Heart left ventricle (tissue), 16 donors: Measurements from ENCODE around the gene CTNND2. TPM values are rescaled to one million over a fixed set of nuclear protein-coding genes. Genes with fewer than 3 reads are reported as not detected.
"Not testable (repeated sequence)": the region's sequence is repeated elsewhere in the genome, so short reads cannot be mapped to it uniquely, and the experiment has no call there.

Source experiments
- ATAC-seq, 4 donors: fragments of 200-7000 bp; cut with Tn5 transposase; one replicate each; pipeline ENCODE4 v1.9.1; 2020 to 2022; ENCODE audit warnings: moderate library complexity in 4 of 4, mild to moderate bottlenecking in 3 of 4, moderate number of reproducible peaks in 1 of 4
- DNase-seq, 5 donors: peaks; one replicate each; pipeline ENCODE4 v3.0.0-alpha.2; 2020
- H3K27ac ChIP-seq, 12 donors: fragments of 200-600 bp; sonication (generic) in 4 of 12; one replicate each; pipeline versions ENCODE4 v1.5.0 to v1.8.0; 2016 to 2022; ENCODE audit warnings: mild to moderate bottlenecking in 2 of 12
- H3K27me3 ChIP-seq, 9 donors: fragments of 200-600 bp; sonication (generic) in 2 of 9; one replicate each; pipeline versions ENCODE4 v1.5.1 to v1.8.0; 2016 to 2022; ENCODE audit warnings: mild to moderate bottlenecking in 3 of 9
- H3K36me3 ChIP-seq, 9 donors: fragments of 200-600 bp; sonication (generic) in 2 of 9; one replicate each; pipeline versions ENCODE4 v1.5.0 to v1.8.0; 2018 to 2022; ENCODE audit warnings: mild to moderate bottlenecking in 2 of 9
- H3K4me1 ChIP-seq, 12 donors: fragments of 200-600 bp; sonication (generic) in 4 of 12; one replicate each; pipeline versions ENCODE4 v1.5.0 to v1.8.0; 2016 to 2022; ENCODE audit warnings: mild to moderate bottlenecking in 3 of 12
- H3K4me3 ChIP-seq, 12 donors: fragments of 200-600 bp; sonication (generic) in 4 of 12; one replicate each; pipeline versions ENCODE4 v1.5.0 to v1.8.0; 2017 to 2022; ENCODE audit warnings: mild to moderate bottlenecking in 9 of 12, moderate library complexity in 4 of 12
- H3K9me3 ChIP-seq, 12 donors: fragments of 200-600 bp; sonication (generic) in 4 of 12; one replicate each; pipeline versions ENCODE4 v1.5.0 to v1.8.0; 2016 to 2022; ENCODE audit warnings: mild to moderate bottlenecking in 1 of 12
- POLR2A ChIP-seq, 2 donors: fragments of 450-650 bp; IDR thresholded peaks; one replicate each; pipeline ENCODE4 v1.6.1; 2017; ENCODE audit warnings: antibody characterized with exemption in 2 of 2, mild to moderate bottlenecking in 2 of 2, moderate library complexity in 2 of 2
- WGBS, 4 donors: extraction: QIAGEN DNeasy Blood & Tissue Kit in 2 of 4; methylation state at CpG; one replicate each; pipeline versions ENCODE4 v1.1.5 to v1.1.7; 2013 to 2018; 5-methylcytosine and 5-hydroxymethylcytosine counted together
- intact Hi-C, 10 donors: fragments of 100-400 bp; cut with DNase I; formaldehyde crosslinking; loops; one replicate each; pipeline versions ENCODE4 v1.11.1 to v1.14.2; 2022
- polyA plus RNA-seq, 2 donors: library from polyadenylated mRNA; stranded (reverse); fragments of 200-250 nt; gene quantifications; one replicate each; pipeline ENCODE4 v1.2.3, GENCODE V29; 2013
- total RNA-seq, 9 donors: library from RNA; depleted of rRNA in 2 of 9; stranded (reverse); fragments of >200 nt in 2 of 9; fragmentation: NEBNext Ultra II Directional in 3 of 9; extraction: Animal tissue kit (Norgen Biotek cat#: 25700) in 3 of 9; gene quantifications; one replicate each; pipeline versions ENCODE4 v1.1.0 to v1.2.4, GENCODE V29; 2016 to 2023
- TF ChIP-seq, protein P1 (sequence below), 12 donors: fragments of 200-600 bp; sonication (generic) in 4 of 12; IDR thresholded peaks; one replicate each; pipeline versions ENCODE4 v1.5.0 to v1.8.0; 2018 to 2022; ENCODE audit warnings: antibody characterized with exemption in 12 of 12, mild to moderate bottlenecking in 5 of 12
- donor health status: ischemic (EF 13 %, LVEDD 7.1; RV severe dilation, severe dysfunction).
- donor health status: healthy with polysubstance abuse.
- donor health status: DM: no; HTN: yes; CAD: no.
- donor health status: DM: no; HTN: no; CAD: no.
- donor health status: ischemic (EF 25% LVEDD 6.9; RV normal size, moderate dysfunction).
- donor health status: ischemic (EF 25% LVEDD 5.7; RV mildly dilated, moderate dysfunction).
- donor health status: healthy.
- donor health status: DM: yes; HTN: yes; CAD: no.
- donor health status: ischemic (EF 35%, LVEDD 5.7; RV mildly dilated, moderate dysfunction).
- donor health status: nonischemic (EF 11% LVEDD 7.7; RV severe dilation, severe dysfunction).
- donor health status: DM: yes; HTN: yes; CAD: no.
- donor health status: PGD.
- donor health status: ischemic (EF 29% LVEDD 5.4; RV normal size, mild dysfunction).
- donor health status: nonischemic (EF 23%, LVEDD 6.1; RV moderate dilation, normal function).

Gene CTNND2
- total and polyA plus RNA-seq, 11 donors = 4.0 to 36.8 (median 20.2) TPM

- no peaks in the 10 kb centered on the region for H3K27me3 ChIP-seq
- H3K9me3 ChIP-seq = peaks cover 0 to 18% (median 0%) of the 10 kb centered on the region in 12 donors
- no peaks in the 10 kb centered on the region for H3K4me1 ChIP-seq
- ATAC-seq (no peak), DNase-seq (no peak)
- no peak overlapping the region for H3K27ac ChIP-seq
- intact Hi-C loops = no loop called here
- H3K36me3 ChIP-seq = no peaks in the 10 kb centered on the region
- WGBS, 4 donors = 44 to 52% (median 47%) methylated on average over 3 of the region's 3 CpGs
- no peak for TF ChIP-seq POLR2A (IDR thresholded peaks at IDR 0.05)
- TF ChIP-seq, protein P1, sequence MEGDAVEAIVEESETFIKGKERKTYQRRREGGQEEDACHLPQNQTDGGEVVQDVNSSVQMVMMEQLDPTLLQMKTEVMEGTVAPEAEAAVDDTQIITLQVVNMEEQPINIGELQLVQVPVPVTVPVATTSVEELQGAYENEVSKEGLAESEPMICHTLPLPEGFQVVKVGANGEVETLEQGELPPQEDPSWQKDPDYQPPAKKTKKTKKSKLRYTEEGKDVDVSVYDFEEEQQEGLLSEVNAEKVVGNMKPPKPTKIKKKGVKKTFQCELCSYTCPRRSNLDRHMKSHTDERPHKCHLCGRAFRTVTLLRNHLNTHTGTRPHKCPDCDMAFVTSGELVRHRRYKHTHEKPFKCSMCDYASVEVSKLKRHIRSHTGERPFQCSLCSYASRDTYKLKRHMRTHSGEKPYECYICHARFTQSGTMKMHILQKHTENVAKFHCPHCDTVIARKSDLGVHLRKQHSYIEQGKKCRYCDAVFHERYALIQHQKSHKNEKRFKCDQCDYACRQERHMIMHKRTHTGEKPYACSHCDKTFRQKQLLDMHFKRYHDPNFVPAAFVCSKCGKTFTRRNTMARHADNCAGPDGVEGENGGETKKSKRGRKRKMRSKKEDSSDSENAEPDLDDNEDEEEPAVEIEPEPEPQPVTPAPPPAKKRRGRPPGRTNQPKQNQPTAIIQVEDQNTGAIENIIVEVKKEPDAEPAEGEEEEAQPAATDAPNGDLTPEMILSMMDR (IDR thresholded peaks at IDR 0.05) = no peak
- H3K4me3 ChIP-seq = no peak overlapping the region
Measured at GRCh38 chr5:11415751-11416150, 488.5 kb downstream of the CTNND2 start.

DNA sequence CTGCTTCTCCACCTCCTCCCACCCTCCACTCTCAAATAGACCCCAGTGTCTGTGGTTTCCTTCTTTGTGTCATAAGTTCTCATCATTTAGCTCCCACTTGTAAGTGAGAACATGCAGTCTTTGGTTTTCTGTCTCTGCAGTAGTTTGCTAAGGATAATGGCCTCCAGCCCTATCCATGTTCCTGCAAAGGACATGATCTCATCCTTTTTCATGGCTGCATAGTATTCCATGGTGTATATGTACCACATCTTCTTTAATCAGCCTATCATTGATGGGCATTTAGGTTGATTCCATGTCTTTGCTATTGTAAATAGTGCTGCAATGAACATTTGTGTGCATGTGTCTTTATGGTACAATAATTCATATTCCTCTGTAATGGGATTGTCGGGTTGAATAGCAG, 489.5 kb downstream of the CTNND2 start:
- H3K27ac ChIP-seq, intact Hi-C loops, H3K4me3 ChIP-seq, H3K36me3 ChIP-seq, H3K27me3 ChIP-seq, H3K4me1 ChIP-seq, DNase-seq, ATAC-seq: not testable (repeated sequence)
- WGBS, 4 donors = 48 to 100% (median 95%) methylated on average over 1 of the region's 1 CpG
- peaks cover 0 to 14% (median 0%) of the 10 kb centered on the region in 12 donors for H3K9me3 ChIP-seq

- Histone ChIP-seq H3K4me1 (no peaks in the 10 kb centered on the region), H3K27me3 (no peaks in the 10 kb centered on the region), H3K27ac (no peak overlapping the region), H3K36me3 (no peaks in the 10 kb centered on the region), H3K9me3 (peaks cover 0 to 8% (median 0%) of the 10 kb centered on the region in 12 donors), H3K4me3 (no peak overlapping the region)
- no peak for TF ChIP-seq POLR2A (IDR thresholded peaks at IDR 0.05)
- TF ChIP-seq, protein P1 (IDR thresholded peaks at IDR 0.05) = no peak
- DNase-seq (no peak), ATAC-seq (no peak)
- 90 to 92% (median 91%) methylated on average over 2 of the region's 2 CpGs for WGBS, 4 donors
- intact Hi-C loops = no loop called here
Measured at GRCh38 chr5:11411621-11412020, 492.6 kb downstream of the CTNND2 start.

GRCh38 chr5:11407556-11408145, 496.6 kb downstream of the CTNND2 start:
- TF ChIP-seq, protein P1 (IDR thresholded peaks at IDR 0.05) = no peak
- TF ChIP-seq POLR2A (IDR thresholded peaks at IDR 0.05) = no peak
- DNase-seq = no peak
- H3K4me1 ChIP-seq = no peaks in the 10 kb centered on the region
- intact Hi-C loops = no loop called here
- 77 to 85% (median 82%) methylated on average over 5 of the region's 5 CpGs for WGBS, 4 donors
- H3K27ac ChIP-seq = no peak overlapping the region
- no peaks in the 10 kb centered on the region for H3K27me3 ChIP-seq
- no peaks in the 10 kb centered on the region for H3K9me3 ChIP-seq
- no peaks in the 10 kb centered on the region for H3K36me3 ChIP-seq
- ATAC-seq = no peak
- no peak overlapping the region for H3K4me3 ChIP-seq

DNA sequence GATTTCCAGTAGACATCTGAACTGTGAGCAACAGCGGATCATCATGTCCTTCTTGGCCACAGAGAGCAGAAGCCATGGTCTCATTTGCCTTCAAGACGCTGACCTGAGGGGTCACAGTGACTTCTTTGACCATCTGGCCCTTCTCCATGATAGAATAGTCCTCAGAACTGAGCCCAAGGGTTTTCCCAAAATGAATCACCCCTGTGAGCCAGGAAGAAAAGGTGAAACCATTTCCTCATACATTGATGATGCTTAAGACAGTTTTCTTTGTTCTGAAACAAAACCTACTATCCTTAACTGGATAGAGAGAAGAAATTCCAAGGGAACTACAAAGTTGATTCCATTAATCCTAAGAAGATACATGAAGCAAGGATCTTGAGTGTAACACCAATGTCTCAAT, 503.9 kb downstream of the CTNND2 start:
- TF ChIP-seq, protein P1 (IDR thresholded peaks at IDR 0.05) = no peak
- no peak for TF ChIP-seq POLR2A (IDR thresholded peaks at IDR 0.05)
- DNase-seq = no peak
- no peaks in the 10 kb centered on the region for H3K36me3 ChIP-seq
- H3K4me1 ChIP-seq = peaks cover 0 to 4% (median 0%) of the 10 kb centered on the region in 12 donors
- no peak for ATAC-seq
- no peak overlapping the region for H3K27ac ChIP-seq
- H3K27me3 ChIP-seq = no peaks in the 10 kb centered on the region
- intact Hi-C loops = no loop called here
- no peak overlapping the region for H3K4me3 ChIP-seq
- no peaks in the 10 kb centered on the region for H3K9me3 ChIP-seq
- WGBS, 4 donors = 54 to 83% (median 78%) methylated on average over 2 of the region's 2 CpGs
